PC-9 (cell line): ENCODE results near the gene SUGCT. TPM values are rescaled to one million over a fixed set of nuclear protein-coding genes. Genes with fewer than 3 reads are reported as not detected.

Source experiments
- BruUV-seq: library from RNA; stranded (reverse); fragments of 400-500 nt; replicated peaks from 2 replicates; lab custom pipeline; 2021; lab: Mats Ljungman, UMichigan
- CTCF ChIA-PET: fragments of 300-600 bp; sonication (Branson Sonifier 250); formaldehyde crosslinking; loops from one replicate; lab custom pipeline; 2022; ENCODE audit warnings: antibody characterized with exemption; lab: Charles Lee
- POLR2A ChIA-PET: fragments of 300-600 bp; sonication (Branson Sonifier 250); formaldehyde crosslinking; loops from one replicate; lab custom pipeline; 2022; ENCODE audit warnings: antibody characterized with exemption; ENCODE audit not compliant: unreplicated experiment; lab: Charles Lee
- DNase-seq, 2 experiments: peaks; one replicate each; pipeline versions ENCODE4 v3.0.0 to v3.0.0-alpha.2; 2015 to 2022; ENCODE audit warnings: mixed read lengths in 1 of 2
- H2AFZ ChIP-seq: fragments of 200-600 bp; sonication (generic); 2 replicates; pipeline ENCODE4 v1.8.1; 2017; ENCODE audit warnings: antibody characterized with exemption
- H3F3A ChIP-seq: fragments of 200-600 bp; sonication (generic); 2 replicates; pipeline ENCODE4 v1.8.1; 2017; ENCODE audit warnings: antibody characterized with exemption, mild to moderate bottlenecking, low read depth; ENCODE audit not compliant: insufficient read depth
- H3K27ac ChIP-seq: fragments of 200-600 bp; sonication (generic); 2 replicates; pipeline ENCODE4 v1.6.1; 2016; ENCODE audit warnings: mixed run types
- H3K27me3 ChIP-seq: fragments of 200-600 bp; sonication (generic); 2 replicates; pipeline ENCODE4 v1.6.1; 2016; ENCODE audit warnings: low read depth, mixed run types; ENCODE audit not compliant: insufficient read depth
- H3K36me3 ChIP-seq: fragments of 200-600 bp; sonication (generic); 2 replicates; pipeline ENCODE4 v1.6.1; 2016; ENCODE audit warnings: low read depth, mixed run types
- H3K4me1 ChIP-seq: fragments of 200-600 bp; sonication (generic); replicated peaks from 2 replicates; pipeline ENCODE4 v1.6.1; 2016; ENCODE audit warnings: mixed run types; ENCODE audit not compliant: insufficient read depth
- H3K4me2 ChIP-seq: fragments of 200-600 bp; sonication (generic); 2 replicates; pipeline ENCODE4 v1.6.1; 2017; ENCODE audit warnings: mixed run types
- H3K4me3 ChIP-seq: fragments of 200-600 bp; sonication (generic); 2 replicates; pipeline ENCODE4 v1.6.1; 2016; ENCODE audit warnings: mixed run types
- H3K79me2 ChIP-seq: fragments of 200-600 bp; sonication (generic); 2 replicates; pipeline ENCODE4 v1.6.1; 2017; ENCODE audit warnings: low read depth, mixed run types
- H3K9me2 ChIP-seq: fragments of 200-600 bp; sonication (generic); 2 replicates; pipeline ENCODE4 v1.8.1; 2017; ENCODE audit warnings: mild to moderate bottlenecking; ENCODE audit not compliant: insufficient read depth
- H3K9me3 ChIP-seq: fragments of 200-600 bp; sonication (generic); 2 replicates; pipeline ENCODE4 v1.8.1; 2016; ENCODE audit warnings: low read depth; ENCODE audit not compliant: insufficient read depth
- H4K20me1 ChIP-seq: fragments of 200-600 bp; sonication (generic); 2 replicates; pipeline ENCODE4 v1.8.1; 2017; ENCODE audit not compliant: insufficient read depth
- CTCF ChIP-seq: fragments of 200-600 bp; sonication (generic); conservative IDR thresholded peaks from 2 replicates; pipeline ENCODE4 v1.6.1; 2017; ENCODE audit warnings: mixed run types, antibody characterized with exemption, mild to moderate bottlenecking, moderate library complexity
- EZH2 ChIP-seq: fragments of 200-600 bp; sonication (generic); IDR thresholded peaks from 2 replicates; pipeline ENCODE4 v1.8.0; 2017; ENCODE audit warnings: antibody characterized with exemption, low read depth
- intact Hi-C: fragments of 100-400 bp; cut with micrococcal nuclease; formaldehyde crosslinking; loops from one replicate; pipeline ENCODE4 v1.10.0; 2022; ENCODE audit not compliant: unreplicated experiment
- total RNA-seq: library from RNA; stranded (reverse); gene quantifications from 2 replicates; pipeline ENCODE4 v1.2.3, GENCODE V29; 2021

The SUGCT gene
- total RNA-seq, 1 experiment from 2014 or later, result 3.5 TPM

GRCh38 chr7:40866601-40867000, 731.8 kb downstream of the SUGCT start:
- CTCF ChIA-PET, result interaction anchor here (0.6 kb wide), 1 partner anchor 136 kb away, joined by 10 read pairs; no protein-coding TSS in a partner anchor
- Histone ChIP-seq H3K4me1 (no peaks in the 10 kb centered on the region), H3K9me2 (no peaks in the 10 kb centered on the region), H3K9me3 (peaks cover 11% of the 10 kb centered on the region), H3F3A (no peaks in the 10 kb centered on the region), H3K79me2 (no peaks in the 10 kb centered on the region), H3K4me2 (no peak overlapping the region), H3K4me3 (no peak overlapping the region), H3K27me3 (no peaks in the 10 kb centered on the region), H3K27ac (no peak overlapping the region), H4K20me1 (no peaks in the 10 kb centered on the region), H2AFZ (no peak overlapping the region), H3K36me3 (no peaks in the 10 kb centered on the region)
- intact Hi-C loops, result no loop called here
- POLR2A ChIA-PET, result no interaction called here
- no peak for DNase-seq
- TF ChIP-seq CTCF (no peak), EZH2 (no peak)
- no TSS peak for BruUV-seq

- H3K9me2 ChIP-seq, result no peaks in the 10 kb centered on the region
- H3K27me3 ChIP-seq, result no peaks in the 10 kb centered on the region
- peaks cover 16% of the 10 kb centered on the region; the same call in 1 of the 2 replicates for H3K9me3 ChIP-seq
- ChIA-PET CTCF (no interaction called here), POLR2A (no interaction called here)
- H3K4me3 ChIP-seq, result no peak overlapping the region
- H3K4me2 ChIP-seq, result no peak overlapping the region
- no TSS peak for BruUV-seq
- H3K4me1 ChIP-seq, result no peaks in the 10 kb centered on the region
- H2AFZ ChIP-seq, result no peak overlapping the region
- no peak overlapping the region for H3K27ac ChIP-seq
- no peaks in the 10 kb centered on the region for H3K36me3 ChIP-seq
- no peaks in the 10 kb centered on the region for H4K20me1 ChIP-seq
- intact Hi-C loops, result no loop called here
- H3K79me2 ChIP-seq, result no peaks in the 10 kb centered on the region
- no peaks in the 10 kb centered on the region for H3F3A ChIP-seq
- DNase-seq, result no peak
- TF ChIP-seq CTCF, result no peak
- TF ChIP-seq EZH2, result no peak
These were observed 735.3 kb downstream of the SUGCT start for GRCh38 chr7:40870108-40870507.

- intact Hi-C loops, result no loop called here
- TF ChIP-seq CTCF (no peak), EZH2 (no peak)
- Histone ChIP-seq H3K9me3 (peaks cover 16% of the 10 kb centered on the region; the same call in 1 of the 2 replicates), H4K20me1 (no peaks in the 10 kb centered on the region), H3K27ac (no peak overlapping the region), H3K4me3 (no peak overlapping the region), H3K9me2 (no peaks in the 10 kb centered on the region), H3K79me2 (no peaks in the 10 kb centered on the region), H3F3A (no peaks in the 10 kb centered on the region), H3K27me3 (no peaks in the 10 kb centered on the region), H3K4me1 (no peaks in the 10 kb centered on the region), H2AFZ (no peak overlapping the region), H3K36me3 (no peaks in the 10 kb centered on the region), H3K4me2 (no peak overlapping the region)
- ChIA-PET CTCF (no interaction called here), POLR2A (no interaction called here)
- no peak for DNase-seq
- BruUV-seq, result no TSS peak
These were observed 738.4 kb downstream of the SUGCT start for GRCh38 chr7:40873248-40873647.
